ENCODE measurements around the gene CYGB.

CYGB gene

GRCh38 chr17:76537578-76538280 lies at the start of gene CYGB:
TSS of gene CYGB (minus strand) at chr17:76537709. CDS start at chr17:76537542, 167 bp downstream.
- DNase-seq (ENCODE audit: extremely low read depth in 1 of 2, low read depth in 1 of 2), result no peak

- no peak for DNase-seq (ENCODE audit: extremely low read depth in 1 of 2, low read depth in 1 of 2)
Measured at GRCh38 chr17:76586741-76587487, 49.4 kb upstream of the CYGB start.

GRCh38 chr17:76585649-76586593 lies 48.4 kb upstream of the CYGB start, which contains the start of gene ST6GALNAC2:
TSS of gene ST6GALNAC2 (minus strand) at chr17:76585860. CDS start at chr17:76585808, 52 bp downstream.
- DNase-seq (ENCODE audit: extremely low read depth in 1 of 2, low read depth in 1 of 2), result peak in 1 of 2 donors; percentile 16

GRCh38 chr17:76585033-76585648 lies 47.6 kb upstream of the CYGB start:
- no peak for DNase-seq (ENCODE audit: extremely low read depth in 1 of 2, low read depth in 1 of 2)

- DNase-seq (ENCODE audit: extremely low read depth in 1 of 2, low read depth in 1 of 2), result no peak
Measured at GRCh38 chr17:76584427-76585032, 47.0 kb upstream of the CYGB start.

- no peak for DNase-seq (ENCODE audit: extremely low read depth in 1 of 2, low read depth in 1 of 2)
Measured at GRCh38 chr17:76582660-76583059, 45.2 kb upstream of the CYGB start.

GRCh38 chr17:76581515-76581914 lies 44.0 kb upstream of the CYGB start:
- no peak for DNase-seq (ENCODE audit: extremely low read depth in 1 of 2, low read depth in 1 of 2)

GRCh38 chr17:76579281-76579680 lies 41.8 kb upstream of the CYGB start:
- DNase-seq (ENCODE audit: extremely low read depth in 1 of 2, low read depth in 1 of 2), result no peak

- DNase-seq (ENCODE audit: extremely low read depth in 1 of 2, low read depth in 1 of 2), result no peak
Measured at GRCh38 chr17:76578376-76578775, 40.9 kb upstream of the CYGB start.

- no peak for DNase-seq (ENCODE audit: extremely low read depth in 1 of 2, low read depth in 1 of 2)
Measured at GRCh38 chr17:76577876-76578275, 40.4 kb upstream of the CYGB start.

- DNase-seq (ENCODE audit: extremely low read depth in 1 of 2, low read depth in 1 of 2), result no peak
Measured at GRCh38 chr17:76576189-76576588, 38.7 kb upstream of the CYGB start.

- no peak for DNase-seq (ENCODE audit: extremely low read depth in 1 of 2, low read depth in 1 of 2)
Measured at GRCh38 chr17:76575570-76575969, 38.1 kb upstream of the CYGB start.

GRCh38 chr17:76574166-76574565 lies 36.7 kb upstream of the CYGB start:
- no peak for DNase-seq (ENCODE audit: extremely low read depth in 1 of 2, low read depth in 1 of 2)

GRCh38 chr17:76573096-76573495 lies 35.6 kb upstream of the CYGB start:
- no peak for DNase-seq (ENCODE audit: extremely low read depth in 1 of 2, low read depth in 1 of 2)

GRCh38 chr17:76572201-76572910 lies 34.8 kb upstream of the CYGB start:
- no peak for DNase-seq (ENCODE audit: extremely low read depth in 1 of 2, low read depth in 1 of 2)

- no peak for DNase-seq (ENCODE audit: extremely low read depth in 1 of 2, low read depth in 1 of 2)
Measured at GRCh38 chr17:76570877-76571471, 33.5 kb upstream of the CYGB start.

- DNase-seq (ENCODE audit: extremely low read depth in 1 of 2, low read depth in 1 of 2), result no peak
Measured at GRCh38 chr17:76570457-76570856, 32.9 kb upstream of the CYGB start.

- no peak for DNase-seq (ENCODE audit: extremely low read depth in 1 of 2, low read depth in 1 of 2)
Measured at GRCh38 chr17:76569607-76570279, 32.2 kb upstream of the CYGB start.

GRCh38 chr17:76568811-76569221 lies 31.3 kb upstream of the CYGB start:
- DNase-seq (ENCODE audit: extremely low read depth in 1 of 2, low read depth in 1 of 2), result no peak

Data from stimulated activated CD8-positive, alpha-beta memory T cell treated with anti-CD3 and anti-CD28 coated beads, Interleukin-7, amount 100 ng/mL, for 48 hours (primary cell).